ENCODE results near the gene P2RY13.

DNA sequence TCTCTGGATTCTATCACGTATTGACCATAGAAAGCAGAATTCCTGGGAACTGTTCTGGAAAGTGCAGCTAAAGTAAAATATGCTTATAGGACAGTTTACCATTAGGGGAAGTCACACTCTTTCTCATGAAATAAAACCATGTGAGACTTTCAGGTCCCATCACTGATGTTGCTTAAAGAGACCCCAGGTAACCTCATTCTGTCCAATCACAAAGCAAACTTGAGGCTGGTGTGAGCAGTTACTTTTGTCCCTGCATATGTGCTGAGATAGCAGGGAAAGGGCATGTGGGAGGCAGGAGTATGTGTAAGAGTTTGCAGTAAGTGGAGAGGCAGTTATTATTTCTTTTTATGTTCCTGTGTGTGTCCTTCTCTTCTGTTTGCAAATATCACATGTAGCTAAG lies 28.8 kb downstream of the P2RY13 start:
- TF ChIP-seq POLR2A (IDR thresholded peaks at IDR 0.05; ENCODE audit: low read length), result no peak
- TF ChIP-seq GATA1 (IDR thresholded peaks at IDR 0.05; ENCODE audit: low read depth, low read length), result no peak

Measured in erythroblast (primary cell).